Lower lobe of right lung (tissue), 2 donors: ENCODE results near the gene UBASH3B. TPM values are rescaled to one million over a fixed set of nuclear protein-coding genes. Genes with fewer than 3 reads are reported as not detected.
"Not testable (repeated sequence)": the region's sequence is repeated elsewhere in the genome, so short reads cannot be mapped to it uniquely, and the experiment has no call there.

Experiments
- ATAC-seq, 2 donors: fragments of 200-7000 bp; cut with Tn5 transposase; one replicate each; pipeline ENCODE4 v1.9.1; 2020 to 2022; ENCODE audit warnings: mild to moderate bottlenecking in 2 of 2, moderate library complexity in 2 of 2
- DNase-seq: peaks from one replicate; pipeline ENCODE4 v3.0.0-alpha.2; 2020
- H3K27ac ChIP-seq: fragments of 200-600 bp; one replicate; pipeline ENCODE4 v1.8.0; 2022
- H3K27me3 ChIP-seq: fragments of 200-600 bp; one replicate; pipeline ENCODE4 v1.8.0; 2022; ENCODE audit warnings: low read depth
- H3K36me3 ChIP-seq: fragments of 200-600 bp; one replicate; pipeline ENCODE4 v1.8.0; 2022; ENCODE audit warnings: mild to moderate bottlenecking
- H3K4me1 ChIP-seq: fragments of 200-600 bp; one replicate; pipeline ENCODE4 v1.8.0; 2022
- H3K4me3 ChIP-seq: fragments of 200-600 bp; one replicate; pipeline ENCODE4 v1.8.0; 2022; ENCODE audit warnings: mild to moderate bottlenecking
- H3K9me3 ChIP-seq: fragments of 200-600 bp; one replicate; pipeline ENCODE4 v1.8.0; 2022
- CTCF ChIP-seq: fragments of 200-600 bp; IDR thresholded peaks from one replicate; pipeline ENCODE4 v1.8.0; 2022; ENCODE audit warnings: antibody characterized with exemption, mild to moderate bottlenecking
- intact Hi-C: fragments of 100-400 bp; cut with DNase I; formaldehyde crosslinking; loops from one replicate; pipeline ENCODE4 v1.11.0; 2022
- total RNA-seq: library from RNA; stranded (reverse); fragmentation: NEBNext Ultra II Directional; extraction: Animal tissue kit (Norgen Biotek cat#: 25700); gene quantifications from one replicate; pipeline ENCODE4 v1.2.1, GENCODE V29; 2021
- donor health status: DM: no; HTN: yes; CAD: no; lungs with severe emphysema.

The UBASH3B gene
- total RNA-seq, 1 donor from 2014 or later: 64.7 TPM

- intact Hi-C loops: loop anchor here (10.0 kb wide), 2 partner anchors 58 to 218 kb away; no protein-coding TSS in a partner anchor
- TF ChIP-seq CTCF: no peak
- no peak overlapping the region for H3K4me3 ChIP-seq
- H3K36me3 ChIP-seq: no peaks in the 10 kb centered on the region
- no peak for DNase-seq
- no peaks in the 10 kb centered on the region for H3K4me1 ChIP-seq
- no peak for ATAC-seq
- H3K27me3 ChIP-seq: no peaks in the 10 kb centered on the region
- H3K27ac ChIP-seq: no peak overlapping the region
- no peaks in the 10 kb centered on the region for H3K9me3 ChIP-seq
Observed at GRCh38 chr11:122852796-122853160, 197.3 kb downstream of the UBASH3B start.

GRCh38 chr11:122853261-122853660 lies 197.7 kb downstream of the UBASH3B start:
- ATAC-seq (no peak), DNase-seq (no peak)
- Histone ChIP-seq H3K36me3 (no peaks in the 10 kb centered on the region), H3K9me3 (no peaks in the 10 kb centered on the region), H3K27ac (no peak overlapping the region), H3K27me3 (no peaks in the 10 kb centered on the region), H3K4me3 (no peak overlapping the region), H3K4me1 (no peaks in the 10 kb centered on the region)
- intact Hi-C loops: loop anchor here (10.0 kb wide), 2 partner anchors 58 to 218 kb away; no protein-coding TSS in a partner anchor
- no peak for TF ChIP-seq CTCF

GRCh38 chr11:122853971-122854446 lies 198.5 kb downstream of the UBASH3B start:
- Histone ChIP-seq H3K4me3 (no peak overlapping the region), H3K36me3 (no peaks in the 10 kb centered on the region), H3K27me3 (no peaks in the 10 kb centered on the region), H3K27ac (no peak overlapping the region), H3K4me1 (no peaks in the 10 kb centered on the region), H3K9me3 (no peaks in the 10 kb centered on the region)
- ATAC-seq (peak; percentile 46 to 63), DNase-seq (no peak)
- peak; percentile 75 for TF ChIP-seq CTCF
- intact Hi-C loops: loop anchor here (10.0 kb wide), 2 partner anchors 59 to 219 kb away; no protein-coding TSS in a partner anchor

GRCh38 chr11:122861631-122862030 lies 206.1 kb downstream of the UBASH3B start:
- no peak for TF ChIP-seq CTCF

GRCh38 chr11:122862091-122862490 lies 206.6 kb downstream of the UBASH3B start:
- TF ChIP-seq CTCF: no peak
- H3K4me3 ChIP-seq: no peak overlapping the region
- H3K4me1 ChIP-seq: no peaks in the 10 kb centered on the region
- H3K36me3 ChIP-seq: no peaks in the 10 kb centered on the region
- peaks cover 6% of the 10 kb centered on the region for H3K27me3 ChIP-seq
- no peak overlapping the region for H3K27ac ChIP-seq
- no peak for DNase-seq
- ATAC-seq: no peak
- H3K9me3 ChIP-seq: no peaks in the 10 kb centered on the region
- intact Hi-C loops: loop anchor here (5.0 kb wide), 1 partner anchor 160 kb away; no protein-coding TSS in a partner anchor

More at GRCh38 chr11:122861631-122862030, 206.1 kb downstream of the UBASH3B start:
- Histone ChIP-seq H3K27ac (no peak overlapping the region), H3K9me3 (no peaks in the 10 kb centered on the region), H3K27me3 (peaks cover 6% of the 10 kb centered on the region), H3K4me1 (no peaks in the 10 kb centered on the region), H3K4me3 (no peak overlapping the region), H3K36me3 (no peaks in the 10 kb centered on the region)
- ATAC-seq: no peak
- no peak for DNase-seq
- intact Hi-C loops: loop anchor here (5.0 kb wide), 1 partner anchor 161 kb away; no protein-coding TSS in a partner anchor

- not testable (repeated sequence) for H3K9me3 ChIP-seq, H3K27me3 ChIP-seq, DNase-seq, ATAC-seq, H3K4me3 ChIP-seq, H3K36me3 ChIP-seq, H3K4me1 ChIP-seq, H3K27ac ChIP-seq
- intact Hi-C loops: loop anchor here (5.0 kb wide), 1 partner anchor 159 kb away; no protein-coding TSS in a partner anchor
Observed at GRCh38 chr11:122863154-122863553, 207.6 kb downstream of the UBASH3B start.
